Measurements from ENCODE around the gene ATP4B.

The ATP4B gene

GRCh38 chr13:113656831-113657671 lies 947 bp downstream of the ATP4B start:
- DNase-seq (ENCODE audit: low read depth), result no peak

GRCh38 chr13:113656003-113656588 lies 1.9 kb downstream of the ATP4B start:
- DNase-seq (ENCODE audit: low read depth), result no peak

GRCh38 chr13:113655346-113656002 lies 2.5 kb downstream of the ATP4B start:
- DNase-seq (ENCODE audit: low read depth), result no peak

- no peak for DNase-seq (ENCODE audit: low read depth)
Observed at GRCh38 chr13:113654591-113655345, 3.2 kb downstream of the ATP4B start.

GRCh38 chr13:113654175-113654560 lies 3.8 kb downstream of the ATP4B start:
- DNase-seq (ENCODE audit: low read depth), result no peak

- no peak for DNase-seq (ENCODE audit: low read depth)
Observed at GRCh38 chr13:113653264-113654174, 4.5 kb downstream of the ATP4B start.

- no peak for DNase-seq (ENCODE audit: low read depth)
Observed at GRCh38 chr13:113652404-113653263, 5.4 kb downstream of the ATP4B start.

GRCh38 chr13:113651511-113652403 lies 6.2 kb downstream of the ATP4B start:
- DNase-seq (ENCODE audit: low read depth), result no peak

GRCh38 chr13:113650731-113651148 lies 7.3 kb downstream of the ATP4B start:
- no peak for DNase-seq (ENCODE audit: low read depth)

GRCh38 chr13:113650275-113650674 lies 7.7 kb downstream of the ATP4B start:
- no peak for DNase-seq (ENCODE audit: low read depth)

- no peak for DNase-seq (ENCODE audit: low read depth)
Observed at GRCh38 chr13:113649212-113649611, 8.8 kb downstream of the ATP4B start.

GRCh38 chr13:113648216-113648610 lies 9.8 kb downstream of the ATP4B start:
- DNase-seq (ENCODE audit: low read depth), result no peak

GRCh38 chr13:113647351-113648215 lies 10.4 kb downstream of the ATP4B start:
- DNase-seq (ENCODE audit: low read depth), result peak; percentile 21

- DNase-seq (ENCODE audit: low read depth), result no peak
Observed at GRCh38 chr13:113646921-113647340, 11.1 kb downstream of the ATP4B start.

- DNase-seq (ENCODE audit: low read depth), result no peak
Observed at GRCh38 chr13:113646376-113646775, 11.6 kb downstream of the ATP4B start.

- no peak for DNase-seq (ENCODE audit: low read depth)
Observed at GRCh38 chr13:113645329-113645728, 12.7 kb downstream of the ATP4B start.

- no peak for DNase-seq (ENCODE audit: low read depth)
Observed at GRCh38 chr13:113644800-113645199, 13.2 kb downstream of the ATP4B start.

- no peak for DNase-seq (ENCODE audit: low read depth)
Observed at GRCh38 chr13:113643593-113643992, 14.4 kb downstream of the ATP4B start.

All from GM04503 (cell line).